Measurements from ENCODE around the gene PLA2G3. TPM values are rescaled to one million over a fixed set of nuclear protein-coding genes. Genes with fewer than 3 reads are reported as not detected.

Gene PLA2G3, protein sequence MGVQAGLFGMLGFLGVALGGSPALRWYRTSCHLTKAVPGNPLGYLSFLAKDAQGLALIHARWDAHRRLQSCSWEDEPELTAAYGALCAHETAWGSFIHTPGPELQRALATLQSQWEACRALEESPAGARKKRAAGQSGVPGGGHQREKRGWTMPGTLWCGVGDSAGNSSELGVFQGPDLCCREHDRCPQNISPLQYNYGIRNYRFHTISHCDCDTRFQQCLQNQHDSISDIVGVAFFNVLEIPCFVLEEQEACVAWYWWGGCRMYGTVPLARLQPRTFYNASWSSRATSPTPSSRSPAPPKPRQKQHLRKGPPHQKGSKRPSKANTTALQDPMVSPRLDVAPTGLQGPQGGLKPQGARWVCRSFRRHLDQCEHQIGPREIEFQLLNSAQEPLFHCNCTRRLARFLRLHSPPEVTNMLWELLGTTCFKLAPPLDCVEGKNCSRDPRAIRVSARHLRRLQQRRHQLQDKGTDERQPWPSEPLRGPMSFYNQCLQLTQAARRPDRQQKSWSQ
- total RNA-seq (2022) (not detected in 2 replicates), Bru-seq, nascent RNA (not detected), BruChase-seq, experiment 1, labeled RNA remaining after a 6-hour chase (not detected), BruChase-seq, experiment 2, labeled RNA remaining after a 2-hour chase (not detected)
- long read RNA-seq = 0 reads

DNA sequence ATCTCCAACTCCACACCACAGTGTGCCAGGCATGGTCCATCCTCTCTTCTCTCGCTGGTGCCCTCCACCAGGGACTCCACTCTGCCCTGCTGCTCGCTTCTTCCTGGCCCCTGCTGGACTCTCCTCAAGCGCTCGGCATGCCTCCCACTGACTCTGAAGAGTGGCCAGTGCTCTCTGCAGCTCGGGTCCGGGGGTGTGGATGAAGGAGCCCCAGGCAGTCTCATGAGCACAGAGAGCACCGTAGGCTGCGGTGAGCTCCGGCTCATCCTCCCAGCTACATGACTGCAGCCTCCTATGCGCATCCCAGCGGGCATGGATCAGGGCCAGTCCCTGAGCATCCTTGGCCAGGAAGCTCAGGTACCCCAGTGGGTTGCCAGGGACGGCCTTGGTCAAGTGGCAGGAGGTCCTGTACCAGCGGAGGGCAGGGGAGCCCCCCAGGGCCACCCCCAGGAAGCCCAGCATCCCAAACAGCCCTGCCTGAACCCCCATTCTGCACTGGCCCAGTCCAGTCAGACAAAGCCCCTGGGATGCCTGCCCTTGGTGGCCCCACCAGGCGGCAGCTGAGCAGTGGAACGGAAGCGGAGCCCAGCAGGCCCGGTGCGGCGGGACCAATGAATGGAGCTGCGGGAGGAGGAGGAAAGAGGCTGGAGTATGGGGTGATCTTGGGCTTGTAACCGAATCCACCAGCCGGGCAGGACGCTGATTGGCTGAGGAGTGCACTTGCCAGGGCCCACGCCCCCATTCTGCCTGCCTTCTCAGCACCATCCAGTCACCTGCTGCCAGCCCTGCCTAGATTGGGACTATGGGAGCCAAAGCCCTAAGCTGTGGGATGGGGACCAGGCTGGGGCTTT lies at the start of gene PLA2G3:
PLA2G3 (minus strand) TSS at position 643 of the 851 bp plus-strand sequence; CDS start at position 489, 154 bp downstream.
- H3K27me3 Mint-ChIP-seq (ENCODE audit: unreplicated experiment) = peaks cover 85% of the 10 kb centered on the region
- no peak for DNase-seq
- CTCF ChIA-PET = interaction anchor here (0.6 kb wide), 1 partner anchor 27 kb away, joined by 3 read pairs; no protein-coding TSS in a partner anchor
- no peaks in the 10 kb centered on the region for H3K4me1 Mint-ChIP-seq (ENCODE audit: low read depth, unreplicated experiment)
- TF ChIP-seq, protein P1, sequence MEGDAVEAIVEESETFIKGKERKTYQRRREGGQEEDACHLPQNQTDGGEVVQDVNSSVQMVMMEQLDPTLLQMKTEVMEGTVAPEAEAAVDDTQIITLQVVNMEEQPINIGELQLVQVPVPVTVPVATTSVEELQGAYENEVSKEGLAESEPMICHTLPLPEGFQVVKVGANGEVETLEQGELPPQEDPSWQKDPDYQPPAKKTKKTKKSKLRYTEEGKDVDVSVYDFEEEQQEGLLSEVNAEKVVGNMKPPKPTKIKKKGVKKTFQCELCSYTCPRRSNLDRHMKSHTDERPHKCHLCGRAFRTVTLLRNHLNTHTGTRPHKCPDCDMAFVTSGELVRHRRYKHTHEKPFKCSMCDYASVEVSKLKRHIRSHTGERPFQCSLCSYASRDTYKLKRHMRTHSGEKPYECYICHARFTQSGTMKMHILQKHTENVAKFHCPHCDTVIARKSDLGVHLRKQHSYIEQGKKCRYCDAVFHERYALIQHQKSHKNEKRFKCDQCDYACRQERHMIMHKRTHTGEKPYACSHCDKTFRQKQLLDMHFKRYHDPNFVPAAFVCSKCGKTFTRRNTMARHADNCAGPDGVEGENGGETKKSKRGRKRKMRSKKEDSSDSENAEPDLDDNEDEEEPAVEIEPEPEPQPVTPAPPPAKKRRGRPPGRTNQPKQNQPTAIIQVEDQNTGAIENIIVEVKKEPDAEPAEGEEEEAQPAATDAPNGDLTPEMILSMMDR (IDR thresholded peaks at IDR 0.05; ENCODE audit: unreplicated experiment) = no peak
- H3K4me3 Mint-ChIP-seq (ENCODE audit: low read depth, unreplicated experiment) = no peak within 1 kb of the TSS
- intact Hi-C loops (cut with micrococcal nuclease; ENCODE audit: unreplicated experiment) = no loop called here
- no peaks in the 10 kb centered on the region for H3K9me3 Mint-ChIP-seq (ENCODE audit: low read depth, unreplicated experiment)
- BruUV-seq (replicated peaks) = no TSS peak
- H3K27ac Mint-ChIP-seq (ENCODE audit: unreplicated experiment) = no peak within 1 kb of the TSS
- H3K36me3 Mint-ChIP-seq (ENCODE audit: insufficient read depth, unreplicated experiment) = no peaks in the 10 kb centered on the region

DNA sequence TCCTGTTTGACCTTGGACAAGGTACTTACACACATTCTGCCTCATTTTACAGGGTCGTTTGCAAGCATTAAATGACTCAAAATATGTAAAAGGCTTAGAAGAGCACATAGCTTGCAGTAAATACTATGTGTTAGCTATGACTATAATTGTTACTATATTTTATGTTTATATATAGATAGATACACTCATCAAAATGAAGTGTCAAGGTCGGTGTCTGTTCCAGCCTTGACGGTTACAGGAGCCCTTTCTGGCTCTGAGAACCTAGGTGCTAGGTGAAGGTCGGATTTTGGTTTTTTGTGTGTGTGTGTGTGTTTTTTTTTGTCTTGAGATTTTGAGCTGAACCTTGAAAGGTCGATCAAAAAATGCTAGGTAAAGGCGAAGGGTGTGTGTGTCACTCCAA lies 47.3 kb upstream of the PLA2G3 start:
- BruUV-seq (replicated peaks) = no TSS peak
- CTCF ChIA-PET = interaction anchor here (1.0 kb wide), 1 partner anchor 24 kb away, joined by 4 read pairs; the partner anchor contains the start of gene LIMK2
- Mint-ChIP-seq H3K4me3 (ENCODE audit: low read depth, unreplicated experiment) (no peak overlapping the region), H3K27ac (ENCODE audit: unreplicated experiment) (no peak overlapping the region), H3K9me3 (ENCODE audit: low read depth, unreplicated experiment) (no peaks in the 10 kb centered on the region), H3K27me3 (ENCODE audit: unreplicated experiment) (no peaks in the 10 kb centered on the region), H3K36me3 (ENCODE audit: insufficient read depth, unreplicated experiment) (peaks cover 4% of the 10 kb centered on the region), H3K4me1 (ENCODE audit: low read depth, unreplicated experiment) (no peaks in the 10 kb centered on the region)
- intact Hi-C loops (cut with micrococcal nuclease; ENCODE audit: unreplicated experiment) = no loop called here
- DNase-seq = no peak
- TF ChIP-seq, protein P1 (IDR thresholded peaks at IDR 0.05; ENCODE audit: unreplicated experiment) = no peak

GRCh38 chr22:31185056-31185455 lies 44.7 kb upstream of the PLA2G3 start:
- Mint-ChIP-seq H3K27ac (ENCODE audit: unreplicated experiment) (no peak overlapping the region), H3K4me3 (ENCODE audit: low read depth, unreplicated experiment) (no peak overlapping the region), H3K4me1 (ENCODE audit: low read depth, unreplicated experiment) (no peaks in the 10 kb centered on the region), H3K9me3 (ENCODE audit: low read depth, unreplicated experiment) (no peaks in the 10 kb centered on the region), H3K27me3 (ENCODE audit: unreplicated experiment) (no peaks in the 10 kb centered on the region), H3K36me3 (ENCODE audit: insufficient read depth, unreplicated experiment) (peaks cover 4% of the 10 kb centered on the region)
- no TSS peak for BruUV-seq (replicated peaks)
- intact Hi-C loops (cut with micrococcal nuclease; ENCODE audit: unreplicated experiment) = no loop called here
- CTCF ChIA-PET = interaction anchor here (0.7 kb wide), 1 partner anchor 16 kb away, joined by 3 read pairs; no protein-coding TSS in a partner anchor
- DNase-seq = no peak
- TF ChIP-seq, protein P1 (IDR thresholded peaks at IDR 0.05; ENCODE audit: unreplicated experiment) = no peak

DNA sequence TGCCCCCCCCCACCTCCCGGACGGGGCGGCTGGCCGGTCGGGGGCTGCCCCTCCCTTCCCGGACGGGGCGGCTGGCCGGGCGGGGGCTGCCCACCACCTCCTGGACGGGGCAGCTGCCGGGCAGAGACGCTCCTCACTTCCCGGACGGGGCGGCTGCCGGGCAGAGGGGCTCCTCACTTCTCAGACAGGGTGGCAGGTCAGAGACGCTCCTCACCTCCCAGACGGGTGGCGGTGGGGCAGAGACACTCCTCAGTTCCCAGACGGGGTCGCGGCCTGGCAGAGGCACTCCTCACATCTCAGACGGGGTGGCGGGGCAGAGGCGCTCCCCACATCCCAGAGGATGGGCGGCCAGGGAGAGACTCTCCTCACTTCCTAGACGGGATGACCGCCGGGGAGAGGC lies 43.7 kb upstream of the PLA2G3 start:
- BruUV-seq (replicated peaks) = no TSS peak
- intact Hi-C loops (cut with micrococcal nuclease; ENCODE audit: unreplicated experiment) = no loop called here
- Mint-ChIP-seq H3K4me1 (ENCODE audit: low read depth, unreplicated experiment) (peaks cover 2% of the 10 kb centered on the region), H3K36me3 (ENCODE audit: insufficient read depth, unreplicated experiment) (peaks cover 4% of the 10 kb centered on the region), H3K27ac (ENCODE audit: unreplicated experiment) (no peak overlapping the region), H3K27me3 (ENCODE audit: unreplicated experiment) (no peaks in the 10 kb centered on the region), H3K4me3 (ENCODE audit: low read depth, unreplicated experiment) (no peak overlapping the region), H3K9me3 (ENCODE audit: low read depth, unreplicated experiment) (no peaks in the 10 kb centered on the region)
- CTCF ChIA-PET = no interaction called here
- DNase-seq = no peak
- TF ChIP-seq, protein P1 (IDR thresholded peaks at IDR 0.05; ENCODE audit: unreplicated experiment) = no peak

All from Calu3 (cell line).